Calu3 (cell line): Measurements from ENCODE around the gene KIAA0825. TPM values are rescaled to one million over a fixed set of nuclear protein-coding genes. Genes with fewer than 3 reads are reported as not detected.

ENCODE experiments used
- BruUV-seq: library from RNA; stranded (reverse); fragments of 400-500 nt; replicated peaks from 2 replicates; lab custom pipeline; 2021; lab: Mats Ljungman, UMichigan
- CTCF ChIA-PET: fragments of 300-600 bp; sonication (Branson Sonifier 250); formaldehyde crosslinking; loops from one replicate; lab custom pipeline; 2022; ENCODE audit warnings: antibody characterized with exemption; lab: Charles Lee
- DNase-seq: peaks from one replicate; pipeline ENCODE4 v3.0.0; 2022
- H3K27ac Mint-ChIP-seq: one replicate; pipeline ENCODE4 v1.8.0; 2022; ENCODE audit warnings: mixed read lengths; ENCODE audit not compliant: unreplicated experiment
- H3K27me3 Mint-ChIP-seq: one replicate; pipeline ENCODE4 v1.8.0; 2022; ENCODE audit warnings: mixed read lengths; ENCODE audit not compliant: unreplicated experiment
- H3K36me3 Mint-ChIP-seq: one replicate; pipeline ENCODE4 v1.8.0; 2022; ENCODE audit warnings: mild to moderate bottlenecking, moderate library complexity, mixed read lengths; ENCODE audit not compliant: insufficient read depth, unreplicated experiment
- H3K4me1 Mint-ChIP-seq: one replicate; pipeline ENCODE4 v1.8.0; 2022; ENCODE audit warnings: mild to moderate bottlenecking, low read depth, mixed read lengths; ENCODE audit not compliant: unreplicated experiment
- H3K4me3 Mint-ChIP-seq: one replicate; pipeline ENCODE4 v1.8.0; 2022; ENCODE audit warnings: mild to moderate bottlenecking, low read depth, moderate library complexity, mixed read lengths; ENCODE audit not compliant: unreplicated experiment
- H3K9me3 Mint-ChIP-seq: one replicate; pipeline ENCODE4 v1.8.0; 2022; ENCODE audit warnings: low read depth, mixed read lengths; ENCODE audit not compliant: unreplicated experiment
- CTCF ChIP-seq: fragments of 200-600 bp; IDR thresholded peaks from one replicate; pipeline ENCODE4 v1.8.0; 2022; ENCODE audit warnings: antibody characterized with exemption; ENCODE audit not compliant: unreplicated experiment
- intact Hi-C: fragments of 100-400 bp; cut with micrococcal nuclease; formaldehyde crosslinking; loops from one replicate; pipeline ENCODE4 v1.10.0; 2022; ENCODE audit not compliant: unreplicated experiment
- total RNA-seq: library from RNA; stranded (reverse); gene quantifications from 2 replicates; pipeline ENCODE4 v1.2.3, GENCODE V29; 2022

The KIAA0825 gene
- total RNA-seq, 1 experiment from 2014 or later, result 1.9 TPM

GRCh38 chr5:94191604-94192003, 426.8 kb downstream of the KIAA0825 start:
- intact Hi-C loops, result no loop called here

GRCh38 chr5:94188725-94189124, 429.7 kb downstream of the KIAA0825 start:
- Mint-ChIP-seq H3K4me1 (no peaks in the 10 kb centered on the region), H3K27me3 (no peaks in the 10 kb centered on the region), H3K4me3 (no peak overlapping the region), H3K9me3 (no peaks in the 10 kb centered on the region), H3K27ac (no peak overlapping the region), H3K36me3 (no peaks in the 10 kb centered on the region)
- BruUV-seq, result no TSS peak
- CTCF ChIA-PET, result no interaction called here
- no peak for TF ChIP-seq CTCF
- intact Hi-C loops, result no loop called here
- DNase-seq, result no peak

More at GRCh38 chr5:94191604-94192003, 426.8 kb downstream of the KIAA0825 start:
- CTCF ChIA-PET, result interaction anchor here (0.9 kb wide), 1 partner anchor 10 kb away, joined by 3 read pairs; no protein-coding TSS in a partner anchor
- BruUV-seq, result no TSS peak
- no peak for TF ChIP-seq CTCF
- no peak overlapping the region for H3K4me3 Mint-ChIP-seq
- H3K36me3 Mint-ChIP-seq, result no peaks in the 10 kb centered on the region
- no peak for DNase-seq
- no peak overlapping the region for H3K27ac Mint-ChIP-seq
- no peaks in the 10 kb centered on the region for H3K27me3 Mint-ChIP-seq
- H3K9me3 Mint-ChIP-seq, result no peaks in the 10 kb centered on the region
- no peaks in the 10 kb centered on the region for H3K4me1 Mint-ChIP-seq

GRCh38 chr5:94184870-94185269, 433.5 kb downstream of the KIAA0825 start:
- Mint-ChIP-seq H3K27ac (no peak overlapping the region), H3K4me1 (no peaks in the 10 kb centered on the region), H3K36me3 (no peaks in the 10 kb centered on the region), H3K9me3 (no peaks in the 10 kb centered on the region), H3K27me3 (no peaks in the 10 kb centered on the region), H3K4me3 (no peak overlapping the region)
- CTCF ChIA-PET, result no interaction called here
- no peak for TF ChIP-seq CTCF
- no TSS peak for BruUV-seq
- intact Hi-C loops, result no loop called here
- DNase-seq, result no peak

- H3K4me3 Mint-ChIP-seq, result no peak overlapping the region
- H3K9me3 Mint-ChIP-seq, result no peaks in the 10 kb centered on the region
- H3K4me1 Mint-ChIP-seq, result no peaks in the 10 kb centered on the region
- no TSS peak for BruUV-seq
- H3K27ac Mint-ChIP-seq, result no peak overlapping the region
- intact Hi-C loops, result no loop called here
- no peaks in the 10 kb centered on the region for H3K27me3 Mint-ChIP-seq
- peak; percentile 29 for DNase-seq
- no peak for TF ChIP-seq CTCF
- CTCF ChIA-PET, result interaction anchor here (0.6 to 1.2 kb wide), 6 partner anchors 10 to 556 kb away, joined by 3 to 16 read pairs (median 5); no protein-coding TSS in a partner anchor
- H3K36me3 Mint-ChIP-seq, result no peaks in the 10 kb centered on the region
These were observed 436.5 kb downstream of the KIAA0825 start for GRCh38 chr5:94181895-94182294.
